GM19455 (cell line): ENCODE data around the gene SLAIN2.
"Not testable (repeated sequence)": the region's sequence is repeated elsewhere in the genome, so short reads cannot be mapped to it uniquely, and the experiment has no call there.

ENCODE experiments used
- ATAC-seq: cut with Tn5 transposase; IDR thresholded peaks from one replicate; pipeline ENCODE4 v1.9.1; 2021; ENCODE audit not compliant: unreplicated experiment

SLAIN2 gene

DNA sequence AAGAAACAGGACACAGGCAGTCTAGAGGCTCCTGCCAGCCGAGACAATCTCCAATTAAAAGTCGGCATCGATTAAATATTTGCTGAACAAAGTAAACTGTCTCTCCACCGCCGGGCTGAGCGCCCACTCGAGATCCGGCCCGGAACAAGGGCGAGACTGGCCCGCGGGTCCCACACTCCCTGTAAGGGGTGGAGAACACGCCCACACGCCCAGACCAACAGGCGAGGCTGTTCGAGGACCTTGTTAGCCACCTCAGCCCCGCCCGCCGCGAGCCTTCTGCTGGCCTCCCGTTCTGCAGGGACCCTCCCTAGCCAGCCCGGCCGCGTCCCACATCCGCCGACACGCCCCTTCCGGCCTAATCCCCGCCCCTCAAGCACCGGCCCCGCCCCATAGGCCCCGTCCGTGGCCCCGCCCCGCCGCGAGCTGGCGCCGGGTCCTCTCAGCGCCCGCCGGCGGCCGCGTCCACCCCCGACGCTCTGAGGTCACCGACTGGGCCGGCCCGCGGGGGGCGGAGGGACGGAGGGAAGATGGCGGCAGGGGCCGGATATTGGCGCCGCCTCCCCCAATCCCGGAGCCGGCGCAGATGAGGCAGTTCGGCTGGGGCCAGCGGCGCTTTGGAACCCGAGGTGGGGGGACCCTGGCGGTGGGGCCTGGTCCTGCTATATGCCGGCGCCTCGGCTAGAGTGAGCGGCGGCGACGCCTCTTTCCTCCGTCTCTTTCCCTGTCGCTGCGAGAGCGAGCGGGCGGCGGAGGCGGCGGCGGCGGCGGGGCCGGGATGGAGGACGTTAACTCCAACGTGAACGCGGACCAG lies at the start of gene SLAIN2:
TSS of gene SLAIN2 (plus strand) at position 565 of the 811 bp plus-strand sequence. CDS start at position 776, 211 bp downstream.
- ATAC-seq: peak; percentile 88

GRCh38 chr4:48292218-48292790 lies 49.0 kb upstream of the SLAIN2 start:
- ATAC-seq: not testable (repeated sequence)

DNA sequence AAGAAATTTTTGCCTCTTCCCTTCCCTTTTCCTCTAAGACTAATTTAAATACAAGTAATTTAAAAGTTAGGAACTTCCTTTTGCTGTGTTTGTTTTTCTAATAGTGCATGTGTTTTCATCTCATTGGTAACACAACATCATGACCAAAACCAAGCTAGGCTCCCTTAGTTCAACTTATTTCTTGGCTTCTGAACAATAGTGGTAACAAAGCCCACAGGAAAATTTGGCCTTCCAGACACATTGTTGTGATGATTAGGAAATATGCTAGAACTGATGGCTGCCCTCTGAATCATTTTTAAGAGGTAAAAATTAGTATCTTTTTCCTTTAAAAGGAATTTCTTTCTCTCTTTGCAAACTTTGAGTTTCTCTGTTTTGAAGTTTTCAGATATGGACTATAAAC lies 46.2 kb upstream of the SLAIN2 start:
- no peak for ATAC-seq

DNA sequence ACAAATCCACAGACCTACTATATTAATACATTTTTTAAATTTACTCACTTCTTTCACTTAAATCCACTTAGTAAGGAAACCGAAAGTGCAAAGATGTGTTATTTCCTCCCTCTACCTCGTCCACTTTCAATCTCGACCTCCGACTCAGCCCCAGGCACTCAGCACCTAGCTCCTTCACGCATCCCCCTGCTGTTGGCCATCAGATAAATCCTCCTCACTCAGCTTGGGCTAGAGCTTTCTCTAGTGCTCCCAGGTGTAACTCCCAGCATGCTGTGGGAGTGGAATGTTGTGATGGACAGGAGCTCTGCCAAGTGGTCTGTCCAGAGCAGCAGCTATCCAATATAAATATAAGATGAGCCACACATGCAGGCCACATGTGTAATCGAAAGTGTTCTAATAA lies 45.0 kb upstream of the SLAIN2 start:
- peak; percentile 91 for ATAC-seq

DNA sequence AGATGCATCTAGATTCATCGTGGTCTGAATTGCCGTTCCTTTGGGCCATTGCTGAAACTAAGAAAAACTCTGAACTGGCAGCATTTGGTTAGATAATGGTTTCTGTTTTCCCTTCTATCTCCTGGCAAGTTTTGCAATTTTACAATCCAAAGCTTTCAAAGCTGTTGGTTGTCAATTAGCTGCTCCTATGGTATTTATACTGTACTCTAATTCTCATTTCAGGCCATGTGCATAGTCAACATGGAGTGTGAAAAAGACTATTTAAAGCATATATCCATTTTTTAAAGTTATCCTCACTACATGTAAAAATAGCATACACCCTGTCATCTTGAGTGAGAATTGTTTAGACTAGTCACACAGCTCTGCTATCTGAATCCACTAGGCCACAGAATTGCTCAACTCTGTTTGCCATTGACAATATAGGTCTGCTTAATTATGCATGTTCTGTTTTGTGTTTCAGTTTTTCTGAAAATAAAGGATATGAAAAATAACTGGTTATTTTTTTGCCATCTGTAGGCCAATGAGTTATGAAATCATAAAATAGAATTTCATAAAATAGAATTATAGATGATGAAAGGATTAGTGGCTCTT lies 44.0 kb upstream of the SLAIN2 start:
- no peak for ATAC-seq

DNA sequence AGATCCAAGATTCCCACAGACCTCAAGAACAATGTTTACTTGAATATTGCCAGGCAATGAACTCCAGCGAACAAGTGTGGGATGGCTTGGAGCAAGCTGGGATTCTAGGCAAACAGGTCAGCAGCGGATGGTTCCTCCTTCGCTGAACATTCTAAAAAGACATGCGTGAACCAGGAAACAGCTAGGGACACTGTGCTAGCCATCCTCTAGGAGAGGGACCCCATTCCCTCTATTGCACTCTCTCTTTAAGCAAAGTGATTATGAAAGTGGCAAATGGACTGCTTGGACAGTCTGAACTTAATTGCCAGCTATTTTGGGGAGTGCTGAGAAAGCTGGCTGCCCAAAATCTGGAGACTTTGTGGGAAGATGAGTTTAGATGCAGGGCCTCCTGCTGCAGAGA lies 41.8 kb upstream of the SLAIN2 start:
- ATAC-seq: no peak

DNA sequence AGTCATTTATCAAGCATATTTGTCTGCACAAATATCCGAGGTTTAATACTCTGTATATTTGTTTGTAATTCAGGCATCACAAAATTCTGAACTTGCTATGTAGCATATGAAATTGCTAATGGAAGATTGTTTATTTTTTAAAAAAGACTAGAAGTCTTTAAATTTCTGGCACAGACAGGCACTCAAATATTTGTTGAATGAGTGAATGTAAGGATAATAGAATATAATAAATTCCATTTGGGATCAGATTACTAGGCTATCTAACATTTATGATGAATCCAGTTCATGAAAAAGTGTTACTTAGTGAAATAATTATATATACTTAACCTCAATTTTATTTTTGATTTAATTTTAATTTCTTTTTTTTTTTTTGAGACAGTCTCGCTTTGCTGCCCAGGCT lies 41.3 kb upstream of the SLAIN2 start:
- no peak for ATAC-seq

- ATAC-seq: no peak
Observed at GRCh38 chr4:48305508-48305907, 35.8 kb upstream of the SLAIN2 start.

DNA sequence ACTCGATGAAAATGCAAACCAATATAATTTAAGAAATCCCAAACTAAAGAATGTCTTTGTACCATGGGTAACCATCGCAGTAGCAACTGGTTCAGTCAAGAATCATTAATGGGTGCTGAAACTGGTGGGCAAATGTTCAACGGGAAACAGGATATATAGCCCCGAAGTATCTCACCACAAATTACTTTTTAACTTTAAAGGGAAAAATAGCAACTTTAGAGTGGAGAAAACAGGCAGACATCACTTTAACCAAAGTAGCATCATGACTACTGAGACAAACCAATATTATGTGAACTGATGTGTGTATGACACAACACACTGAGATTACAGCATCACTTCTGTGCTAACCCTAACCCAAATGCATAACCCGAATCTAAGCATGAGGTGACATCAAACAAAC lies 33.8 kb upstream of the SLAIN2 start:
- no peak for ATAC-seq

DNA sequence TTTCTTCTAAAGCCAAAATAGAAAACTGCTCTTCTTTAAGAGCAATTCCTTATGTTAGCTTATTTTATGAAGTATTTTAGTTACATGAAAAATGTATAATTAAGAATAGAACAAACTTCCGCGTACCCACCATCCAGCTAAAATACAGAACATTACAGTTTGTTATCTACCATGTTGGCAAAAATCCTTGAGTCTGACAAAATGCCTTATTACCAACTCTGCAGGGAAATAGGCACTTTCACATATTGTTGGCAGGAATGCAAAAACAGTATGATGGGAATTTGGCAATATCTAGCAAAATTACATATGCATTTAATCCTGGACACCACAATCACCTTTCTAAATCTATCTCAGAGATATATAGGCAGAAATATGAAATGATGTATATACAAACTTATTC lies 32.4 kb upstream of the SLAIN2 start:
- no peak for ATAC-seq

DNA sequence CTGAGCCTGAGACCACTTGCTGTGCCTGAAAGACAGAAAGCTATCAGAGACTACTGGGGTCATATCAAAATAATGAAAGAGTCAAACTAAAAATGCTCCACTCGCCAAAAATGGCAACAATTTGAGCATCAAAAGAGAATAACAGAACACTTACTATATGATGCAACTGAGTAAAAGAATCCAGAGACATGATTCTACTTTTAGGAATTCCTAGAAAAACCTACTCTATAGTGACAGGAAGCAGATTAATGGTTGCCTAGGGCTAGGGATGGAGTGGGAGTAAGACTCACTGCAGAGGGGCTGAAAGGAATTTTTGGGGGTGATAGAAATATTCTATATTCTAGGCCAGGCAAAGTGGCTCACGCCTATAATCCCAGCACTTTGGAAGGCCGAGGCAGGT lies 29.4 kb upstream of the SLAIN2 start:
- ATAC-seq: no peak

DNA sequence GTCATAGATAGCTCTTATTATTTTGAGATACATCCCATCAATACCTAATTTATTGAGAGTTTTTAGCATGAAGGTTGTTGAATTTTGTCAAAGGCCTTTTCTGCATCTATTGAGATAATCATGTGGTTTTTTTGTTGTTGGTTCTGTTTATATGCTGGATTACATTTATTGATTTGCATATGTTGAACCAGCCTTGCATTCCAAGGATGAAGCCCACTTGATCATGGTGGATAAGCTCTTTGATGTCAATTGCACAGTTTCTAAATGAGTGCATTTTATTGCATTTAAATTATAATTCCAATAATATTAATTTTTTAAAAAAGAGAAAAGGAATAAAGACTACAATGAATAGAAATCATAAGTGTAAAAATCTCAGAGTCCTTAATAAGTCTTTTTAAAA lies 26.6 kb upstream of the SLAIN2 start:
- ATAC-seq: not testable (repeated sequence)

GRCh38 chr4:48315728-48316630 lies 25.4 kb upstream of the SLAIN2 start:
- peak; percentile 85 for ATAC-seq

GRCh38 chr4:48321312-48321711 lies 20.0 kb upstream of the SLAIN2 start:
- ATAC-seq: no peak

DNA sequence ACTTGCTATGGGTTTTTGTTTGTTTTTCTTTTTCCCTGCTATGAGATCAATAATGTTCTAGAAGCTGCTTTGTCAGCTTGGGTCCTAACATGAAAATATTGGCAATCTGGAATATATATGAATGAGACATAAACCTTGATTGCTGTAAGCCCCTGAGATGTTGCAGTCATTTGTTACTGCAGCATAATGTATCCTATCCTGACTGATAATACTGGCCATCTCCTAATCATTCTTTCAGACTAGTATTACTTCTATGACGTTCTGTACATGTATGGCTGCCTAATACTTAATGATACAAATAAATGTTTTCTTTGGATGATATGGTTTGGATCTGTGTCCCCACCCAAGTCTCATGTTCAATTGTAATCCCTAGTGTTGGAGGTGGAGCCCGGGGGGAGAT lies 19.3 kb upstream of the SLAIN2 start:
- no peak for ATAC-seq

DNA sequence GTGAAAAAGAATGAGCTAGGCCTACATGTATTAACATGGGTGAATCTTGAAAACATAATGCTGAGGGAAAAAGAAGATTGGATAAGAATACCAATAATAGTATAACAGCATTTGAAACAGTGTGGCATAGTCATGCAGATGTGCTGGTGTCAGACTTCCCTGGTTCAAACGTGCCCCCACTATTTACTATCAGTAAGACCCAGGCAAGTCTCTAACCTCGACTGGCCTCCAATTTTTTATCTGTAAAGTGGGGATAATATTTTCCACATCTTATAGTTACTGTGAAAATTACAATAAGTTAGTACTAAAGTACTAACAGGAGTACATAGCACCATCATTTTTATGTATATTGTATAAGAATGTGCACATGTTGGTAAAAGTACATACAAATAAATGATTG lies 17.0 kb upstream of the SLAIN2 start:
- ATAC-seq: no peak

- no peak for ATAC-seq
Observed at GRCh38 chr4:48329193-48329592, 12.1 kb upstream of the SLAIN2 start.

DNA sequence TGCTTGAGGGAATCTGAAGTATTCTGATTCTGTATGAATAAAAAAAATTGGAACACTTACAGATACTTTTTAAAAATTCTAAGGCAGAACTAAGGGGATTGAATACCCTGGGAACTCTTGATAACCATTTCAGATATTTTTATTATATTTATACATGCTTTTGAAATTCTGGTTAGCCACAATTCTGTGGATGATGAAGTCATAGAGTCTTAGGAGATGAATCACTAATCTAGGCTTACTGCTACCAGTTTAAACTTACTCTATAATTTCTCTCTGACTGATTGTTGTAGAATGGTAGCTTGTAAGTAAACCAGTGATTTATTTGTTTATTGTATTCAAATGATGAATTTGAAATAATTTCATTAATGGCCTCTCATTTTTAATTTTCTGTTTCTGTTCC lies 11.4 kb upstream of the SLAIN2 start:
- ATAC-seq: no peak

DNA sequence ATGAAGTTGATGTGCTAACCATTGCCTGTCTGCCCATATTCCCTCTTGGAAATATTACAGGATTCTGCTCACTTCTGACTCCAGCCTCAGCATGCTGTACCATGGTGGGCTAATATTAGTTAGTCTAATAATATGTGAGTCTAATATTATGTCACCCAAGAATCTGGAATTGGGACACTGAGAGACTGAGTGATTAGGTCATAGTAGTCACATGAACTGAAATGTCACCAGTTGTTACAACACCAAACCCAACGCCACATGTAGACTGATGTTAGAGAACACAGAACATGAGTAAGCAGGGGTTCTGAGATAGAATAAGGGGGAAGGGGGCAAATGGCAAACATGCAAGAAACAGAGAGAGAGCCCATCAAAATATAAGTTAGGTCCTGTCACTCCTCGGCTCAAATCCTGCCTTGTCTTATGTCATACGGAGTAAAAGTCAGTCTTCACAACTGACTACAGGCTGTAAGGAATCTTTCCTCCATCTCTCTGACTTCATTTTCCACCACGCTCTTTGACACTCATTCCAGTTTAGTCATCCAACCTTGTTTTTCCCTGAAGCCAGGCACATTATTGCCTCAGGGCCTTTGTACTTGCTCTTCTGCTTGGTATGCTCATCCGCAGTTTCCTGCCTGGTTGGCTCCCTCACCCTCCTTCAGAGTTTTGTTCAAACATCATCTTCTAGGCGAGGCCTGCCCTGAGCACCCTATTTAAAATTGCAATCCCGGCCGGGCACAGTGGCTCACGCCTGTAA lies 9.6 kb upstream of the SLAIN2 start:
- no peak for ATAC-seq

- no peak for ATAC-seq
Observed at GRCh38 chr4:48332661-48333060, 8.7 kb upstream of the SLAIN2 start.

- no peak for ATAC-seq
Observed at GRCh38 chr4:48333587-48333986, 7.7 kb upstream of the SLAIN2 start.
